Stimulated activated memory B cell treated with anti-CD40 and anti-IgM and Interleukin-4, amounts not matched to agents 10 μg/mL and 1 μg/mL and 100 μg/mL, for 72 hours (primary cell): ENCODE data around the gene MTOR.
"Not testable (repeated sequence)": the region's sequence is repeated elsewhere in the genome, so short reads cannot be mapped to it uniquely, and the experiment has no call there.

ENCODE experiments used
- ATAC-seq: fragments of 150-1000 bp; cut with Tn5 transposase; 2 replicates; pipeline ENCODE4 v1.10.0; 2021
- H3K27ac Mint-ChIP-seq: one replicate; pipeline ENCODE4 v1.8.0; 2022; ENCODE audit warnings: mild to moderate bottlenecking, mixed read lengths
- H3K27me3 Mint-ChIP-seq: one replicate; pipeline ENCODE4 v1.8.0; 2022; ENCODE audit warnings: mixed read lengths
- H3K36me3 Mint-ChIP-seq: one replicate; pipeline ENCODE4 v1.8.0; 2022; ENCODE audit warnings: mixed read lengths
- H3K4me1 Mint-ChIP-seq: one replicate; pipeline ENCODE4 v1.8.0; 2022; ENCODE audit warnings: mixed read lengths
- H3K4me3 Mint-ChIP-seq: one replicate; pipeline ENCODE4 v1.8.0; 2022; ENCODE audit warnings: mild to moderate bottlenecking, moderate library complexity, mixed read lengths
- H3K9me3 Mint-ChIP-seq: one replicate; pipeline ENCODE4 v1.8.0; 2022; ENCODE audit warnings: mixed read lengths

Gene MTOR

GRCh38 chr1:11070876-11071275 is 191.5 kb downstream of the MTOR start:
- H3K27ac Mint-ChIP-seq: peak overlapping the region; percentile 4
- peaks cover 65% of the 10 kb centered on the region for H3K36me3 Mint-ChIP-seq
- no peaks in the 10 kb centered on the region for H3K9me3 Mint-ChIP-seq
- no peak overlapping the region for H3K4me3 Mint-ChIP-seq
- no peaks in the 10 kb centered on the region for H3K27me3 Mint-ChIP-seq
- peaks cover 5% of the 10 kb centered on the region for H3K4me1 Mint-ChIP-seq
- no peak for ATAC-seq

- peaks cover 5% of the 10 kb centered on the region for H3K4me1 Mint-ChIP-seq
- H3K27ac Mint-ChIP-seq: no peak overlapping the region
- no peak overlapping the region for H3K4me3 Mint-ChIP-seq
- ATAC-seq: no peak
- H3K27me3 Mint-ChIP-seq: no peaks in the 10 kb centered on the region
- peaks cover 72% of the 10 kb centered on the region for H3K36me3 Mint-ChIP-seq
- H3K9me3 Mint-ChIP-seq: no peaks in the 10 kb centered on the region
Measured at GRCh38 chr1:11068600-11069473, 193.5 kb downstream of the MTOR start.

- Mint-ChIP-seq H3K36me3 (peaks cover 71% of the 10 kb centered on the region), H3K9me3 (no peaks in the 10 kb centered on the region), H3K4me3 (no peak overlapping the region), H3K4me1 (peaks cover 12% of the 10 kb centered on the region), H3K27me3 (no peaks in the 10 kb centered on the region), H3K27ac (no peak overlapping the region)
- no peak for ATAC-seq
Measured at GRCh38 chr1:11067716-11068599, 194.4 kb downstream of the MTOR start.

GRCh38 chr1:11065796-11066195 is 196.6 kb downstream of the MTOR start:
- no peak overlapping the region for H3K4me3 Mint-ChIP-seq
- peaks cover 25% of the 10 kb centered on the region for H3K4me1 Mint-ChIP-seq
- no peaks in the 10 kb centered on the region for H3K9me3 Mint-ChIP-seq
- H3K27me3 Mint-ChIP-seq: no peaks in the 10 kb centered on the region
- H3K27ac Mint-ChIP-seq: no peak overlapping the region
- H3K36me3 Mint-ChIP-seq: peaks cover 54% of the 10 kb centered on the region
- no peak for ATAC-seq

DNA sequence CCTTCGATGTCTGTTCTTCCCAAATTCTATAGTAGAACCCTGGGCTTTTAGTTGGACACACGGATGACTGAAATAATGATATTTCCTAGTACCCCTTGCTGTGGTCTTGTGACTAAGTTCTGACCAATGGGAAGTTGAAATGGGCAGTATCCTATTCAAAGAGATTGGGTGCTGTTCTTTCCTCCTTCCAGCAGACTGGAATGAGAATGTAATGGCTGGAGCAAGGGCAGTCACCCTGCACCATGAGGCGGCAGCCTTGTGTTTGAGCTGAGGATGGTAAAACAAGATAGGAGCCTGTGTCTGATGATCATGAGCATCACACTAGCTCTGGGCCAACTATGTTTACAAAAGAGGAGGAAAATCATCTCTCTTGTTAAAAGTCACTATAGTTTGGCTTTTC is 197.4 kb downstream of the MTOR start:
- no peaks in the 10 kb centered on the region for H3K9me3 Mint-ChIP-seq
- peaks cover 46% of the 10 kb centered on the region for H3K36me3 Mint-ChIP-seq
- H3K27ac Mint-ChIP-seq: no peak overlapping the region
- ATAC-seq: no peak
- no peak overlapping the region for H3K4me3 Mint-ChIP-seq
- H3K27me3 Mint-ChIP-seq: no peaks in the 10 kb centered on the region
- H3K4me1 Mint-ChIP-seq: peaks cover 29% of the 10 kb centered on the region

DNA sequence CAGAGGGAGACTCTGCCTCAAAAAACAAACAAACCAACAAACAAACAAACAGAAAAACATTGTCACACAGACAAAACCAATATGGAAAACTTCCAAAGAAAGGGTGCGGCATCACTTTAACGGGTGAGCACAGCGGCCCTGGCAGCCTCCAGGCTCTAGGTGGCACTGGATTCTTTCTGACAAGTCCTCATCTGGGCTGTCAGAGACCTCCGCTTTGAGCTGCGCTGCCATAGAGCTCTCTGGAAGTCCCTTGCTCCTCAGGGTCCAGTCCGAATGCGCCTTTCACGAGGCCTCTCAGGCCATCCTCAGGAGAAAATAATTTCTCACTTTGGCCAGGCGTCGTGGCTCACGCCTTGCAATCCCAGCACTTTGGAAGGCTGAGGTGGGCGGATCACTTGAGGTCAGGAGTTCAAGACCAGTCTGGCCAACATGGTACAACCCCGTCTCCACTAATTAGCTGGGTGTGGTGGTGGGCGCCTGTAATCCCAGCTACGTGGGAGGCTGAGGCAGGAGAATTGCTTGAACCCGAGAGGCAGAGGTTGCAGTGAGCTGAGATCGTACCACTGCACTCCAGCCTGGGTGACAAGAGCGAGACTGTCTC is 198.3 kb downstream of the MTOR start:
- H3K27me3 Mint-ChIP-seq, H3K4me3 Mint-ChIP-seq, ATAC-seq, H3K9me3 Mint-ChIP-seq: not testable (repeated sequence)
- Mint-ChIP-seq H3K36me3 (peaks cover 39% of the 10 kb centered on the region), H3K4me1 (peaks cover 33% of the 10 kb centered on the region), H3K27ac (peak overlapping the region; percentile 64)

GRCh38 chr1:11062965-11063401 is 199.4 kb downstream of the MTOR start:
- peaks cover 41% of the 10 kb centered on the region for H3K4me1 Mint-ChIP-seq
- ATAC-seq: peak; percentile 13
- peak overlapping the region; percentile 64 for H3K27ac Mint-ChIP-seq

DNA sequence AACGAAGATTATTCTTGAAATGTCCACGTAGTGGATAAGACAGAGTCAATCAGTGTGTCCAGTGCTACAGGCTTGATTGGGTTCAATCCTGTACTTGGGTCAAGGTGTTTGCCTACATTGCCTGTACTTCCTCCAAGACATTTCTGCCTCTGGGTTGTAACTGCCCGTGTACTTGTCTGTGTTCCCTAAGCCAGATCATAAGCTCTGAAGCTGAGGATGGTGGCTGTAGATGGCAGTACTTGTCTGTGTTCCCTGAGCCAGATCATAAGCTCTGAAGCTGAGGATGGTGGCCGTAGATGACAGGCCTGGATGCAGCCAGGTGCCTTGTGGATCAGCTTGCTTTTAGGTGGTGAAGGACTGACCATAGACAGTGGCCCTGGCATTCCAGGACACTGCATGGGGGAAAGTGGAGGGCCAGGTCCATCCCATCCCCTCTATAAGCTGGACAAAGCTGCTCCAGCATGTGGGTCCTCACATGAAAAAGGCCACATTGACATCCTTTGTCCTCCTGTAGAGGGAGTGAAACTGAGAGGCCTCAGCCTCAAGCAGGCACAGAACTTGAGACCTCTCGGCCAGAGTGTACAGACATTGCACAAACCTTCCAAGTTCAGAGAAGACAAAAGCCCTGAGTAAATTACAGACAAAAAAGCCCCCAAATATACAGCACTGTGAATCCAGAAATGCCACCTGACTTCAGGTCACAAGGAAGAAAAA is 200.5 kb downstream of the MTOR start:
- no peaks in the 10 kb centered on the region for H3K9me3 Mint-ChIP-seq
- H3K27me3 Mint-ChIP-seq: no peaks in the 10 kb centered on the region
- ATAC-seq: no peak
- H3K4me1 Mint-ChIP-seq: peaks cover 52% of the 10 kb centered on the region
- peak overlapping the region; percentile 64 for H3K27ac Mint-ChIP-seq
- H3K36me3 Mint-ChIP-seq: peaks cover 31% of the 10 kb centered on the region
- H3K4me3 Mint-ChIP-seq: no peak overlapping the region

More at GRCh38 chr1:11062965-11063401, 199.4 kb downstream of the MTOR start:
- H3K4me3 Mint-ChIP-seq: no peak overlapping the region
- peaks cover 29% of the 10 kb centered on the region for H3K36me3 Mint-ChIP-seq
- H3K27me3 Mint-ChIP-seq: no peaks in the 10 kb centered on the region
- H3K9me3 Mint-ChIP-seq: no peaks in the 10 kb centered on the region

GRCh38 chr1:11059968-11060830 is 202.2 kb downstream of the MTOR start, which contains the start of gene SRM:
TSS of gene SRM (minus strand) at chr1:11060018. CDS start at chr1:11059943, 75 bp downstream.
- peak within 1 kb of the TSS; percentile 92 for H3K4me3 Mint-ChIP-seq
- H3K9me3 Mint-ChIP-seq: no peaks in the 10 kb centered on the region
- peak; percentile 97 for ATAC-seq
- H3K36me3 Mint-ChIP-seq: peaks cover 28% of the 10 kb centered on the region
- peak within 1 kb of the TSS; percentile 89 for H3K27ac Mint-ChIP-seq
- H3K4me1 Mint-ChIP-seq: peaks cover 52% of the 10 kb centered on the region
- no peaks in the 10 kb centered on the region for H3K27me3 Mint-ChIP-seq

- Mint-ChIP-seq H3K4me1 (peaks cover 52% of the 10 kb centered on the region), H3K27me3 (no peaks in the 10 kb centered on the region), H3K36me3 (peaks cover 27% of the 10 kb centered on the region), H3K4me3 (peak overlapping the region; percentile 92), H3K9me3 (no peaks in the 10 kb centered on the region), H3K27ac (peak overlapping the region; percentile 89)
- ATAC-seq: peak; percentile 10
Measured at GRCh38 chr1:11059155-11059967, 203.0 kb downstream of the MTOR start.

DNA sequence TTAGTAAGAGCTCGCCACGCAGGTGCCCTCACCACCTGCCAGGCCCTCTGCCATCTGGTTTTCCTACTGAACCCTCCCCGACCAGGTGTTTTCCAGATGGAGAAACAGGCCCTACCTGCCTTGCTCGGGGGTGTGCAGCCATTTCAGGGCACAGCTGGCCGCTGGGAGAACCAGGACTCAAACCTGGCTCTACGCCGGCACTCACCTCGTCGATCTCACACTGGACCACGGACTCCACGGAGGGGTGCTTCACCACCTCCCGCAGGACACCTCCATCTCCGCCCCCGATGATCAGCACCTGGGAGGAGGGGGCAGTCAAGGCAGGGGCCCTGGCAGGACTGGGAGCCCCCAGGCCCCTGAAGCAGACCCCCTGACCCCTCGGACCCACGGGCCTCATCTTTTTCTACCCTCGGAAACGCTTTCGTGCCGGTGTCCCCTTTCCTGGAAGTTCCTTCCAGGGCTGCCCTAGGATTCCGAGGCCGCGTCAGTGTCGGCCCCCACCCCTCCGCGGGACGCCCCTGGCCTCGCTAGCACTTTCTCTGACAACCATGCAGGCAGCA is 203.7 kb downstream of the MTOR start:
- peak overlapping the region; percentile 89 for H3K27ac Mint-ChIP-seq
- H3K4me3 Mint-ChIP-seq: peak overlapping the region; percentile 92
- H3K27me3 Mint-ChIP-seq: no peaks in the 10 kb centered on the region
- peaks cover 30% of the 10 kb centered on the region for H3K36me3 Mint-ChIP-seq
- peaks cover 52% of the 10 kb centered on the region for H3K4me1 Mint-ChIP-seq
- ATAC-seq: no peak
- H3K9me3 Mint-ChIP-seq: no peaks in the 10 kb centered on the region

DNA sequence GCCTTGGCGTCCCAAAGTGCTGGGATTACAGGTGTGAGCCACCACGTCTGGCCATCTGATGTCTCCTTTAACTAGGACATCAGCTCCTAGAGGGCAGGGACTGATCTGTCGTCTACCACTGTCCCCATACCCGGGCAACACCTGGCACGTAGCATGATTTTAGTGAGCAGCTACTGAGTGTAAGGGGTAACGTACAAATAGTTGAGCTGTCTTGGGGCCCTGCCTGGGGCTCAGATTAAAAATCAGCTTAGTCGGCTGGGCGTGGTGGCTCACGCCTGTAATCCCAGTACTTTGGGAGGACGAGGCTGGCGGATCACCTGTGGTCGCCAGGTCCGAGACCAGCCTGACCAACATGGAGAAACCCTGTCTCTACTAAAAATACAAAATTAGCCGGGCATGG is 204.3 kb downstream of the MTOR start:
- H3K36me3 Mint-ChIP-seq: peaks cover 30% of the 10 kb centered on the region
- H3K27ac Mint-ChIP-seq: peak overlapping the region; percentile 55
- no peak for ATAC-seq
- H3K4me1 Mint-ChIP-seq: peaks cover 49% of the 10 kb centered on the region
- peak overlapping the region; percentile 92 for H3K4me3 Mint-ChIP-seq
- no peaks in the 10 kb centered on the region for H3K27me3 Mint-ChIP-seq
- H3K9me3 Mint-ChIP-seq: no peaks in the 10 kb centered on the region

DNA sequence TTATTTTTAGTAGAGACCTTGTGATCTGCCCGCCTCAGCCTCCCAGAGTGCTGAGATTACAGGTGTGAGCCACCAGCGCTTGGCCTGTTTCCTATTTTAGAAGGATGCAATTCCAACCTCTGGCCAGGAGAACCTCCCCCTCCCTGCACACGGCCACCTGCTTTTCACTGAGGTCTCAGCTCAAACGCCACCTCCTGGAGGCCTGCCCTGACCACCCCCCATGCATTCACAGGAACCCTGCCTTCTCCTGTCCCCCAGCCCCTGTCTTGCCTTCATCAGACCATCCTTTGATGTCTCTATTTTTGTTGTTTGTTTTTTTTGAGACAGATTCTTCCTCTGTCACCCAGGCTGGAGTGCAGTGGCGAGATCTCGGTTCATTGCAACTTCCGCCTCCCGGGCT is 204.9 kb downstream of the MTOR start:
- Mint-ChIP-seq H3K27me3 (no peaks in the 10 kb centered on the region), H3K9me3 (no peaks in the 10 kb centered on the region), H3K4me1 (peaks cover 49% of the 10 kb centered on the region), H3K36me3 (peaks cover 30% of the 10 kb centered on the region), H3K27ac (peak overlapping the region; percentile 55), H3K4me3 (no peak overlapping the region)
- no peak for ATAC-seq
